Ramos (cell line): Measurements from ENCODE around the gene ZNF780B.
"Not testable (repeated sequence)": the region's sequence is repeated elsewhere in the genome, so short reads cannot be mapped to it uniquely, and the experiment has no call there.

Experiments used
- in situ Hi-C: fragments of 300-500 bp; cut with MboI; formaldehyde crosslinking; loops from one replicate; pipeline ENCODE4 v1.14.3; 2022; ENCODE audit warnings: low sequenced_read_pairs; ENCODE audit not compliant: unreplicated experiment

The ZNF780B gene

DNA sequence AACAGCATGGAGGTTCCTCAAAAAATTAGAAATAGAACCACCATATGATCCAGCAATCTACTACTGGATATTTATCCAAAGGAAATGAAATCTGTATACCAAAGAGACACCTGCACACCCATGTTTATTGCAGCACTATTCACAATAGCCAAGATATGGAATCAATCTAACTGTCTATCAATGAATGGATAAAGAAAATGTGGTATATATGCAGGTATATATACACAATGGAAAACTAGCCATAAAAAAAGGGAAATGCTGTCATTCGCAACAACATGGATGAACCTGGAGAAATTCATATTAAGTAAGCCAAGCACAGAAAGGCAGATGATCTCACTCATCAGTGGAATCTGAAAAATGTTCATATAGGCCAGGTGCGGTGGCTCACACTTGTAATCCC, 2.5 kb downstream of the ZNF780B start:
- in situ Hi-C loops, result no loop called here

DNA sequence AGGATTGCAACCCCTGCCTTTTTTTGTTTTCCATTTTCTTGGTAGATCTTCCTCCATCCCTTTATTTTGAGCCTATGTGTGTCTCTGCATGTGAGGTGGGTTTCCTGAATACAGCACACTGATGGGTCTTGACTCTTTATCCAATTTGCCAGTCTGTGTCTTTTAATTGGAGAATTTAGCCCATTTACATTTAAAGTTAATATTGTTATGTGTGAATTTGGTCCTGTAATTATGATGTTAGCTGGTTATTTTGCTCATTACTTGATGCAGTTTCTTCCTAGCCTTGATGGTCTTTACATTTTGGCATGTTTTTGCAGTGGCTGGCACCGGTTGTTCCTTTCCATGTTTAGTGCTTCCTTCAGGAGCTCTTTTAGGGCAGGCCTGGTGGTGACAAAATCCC, 14.3 kb downstream of the ZNF780B start:
- in situ Hi-C loops, result not testable (repeated sequence)

DNA sequence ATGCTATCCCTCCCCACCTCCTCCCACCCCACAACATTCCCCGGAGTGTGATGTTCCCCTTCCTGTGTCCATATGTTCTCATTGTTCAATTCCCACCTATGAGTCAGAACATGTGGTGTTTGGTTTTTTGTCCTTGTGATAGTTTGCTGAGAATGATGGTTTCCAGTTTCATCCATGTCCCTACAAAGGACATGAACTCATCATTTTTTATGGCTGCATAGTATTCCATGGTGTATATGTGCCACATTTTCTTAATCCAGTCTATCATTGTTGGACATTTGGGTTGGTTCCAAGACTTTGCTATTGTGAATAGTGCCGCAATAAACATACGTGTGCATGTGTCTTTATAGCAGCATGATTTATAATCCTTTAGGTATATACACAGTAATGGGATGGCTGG, 18.0 kb downstream of the ZNF780B start:
- in situ Hi-C loops, result not testable (repeated sequence)

DNA sequence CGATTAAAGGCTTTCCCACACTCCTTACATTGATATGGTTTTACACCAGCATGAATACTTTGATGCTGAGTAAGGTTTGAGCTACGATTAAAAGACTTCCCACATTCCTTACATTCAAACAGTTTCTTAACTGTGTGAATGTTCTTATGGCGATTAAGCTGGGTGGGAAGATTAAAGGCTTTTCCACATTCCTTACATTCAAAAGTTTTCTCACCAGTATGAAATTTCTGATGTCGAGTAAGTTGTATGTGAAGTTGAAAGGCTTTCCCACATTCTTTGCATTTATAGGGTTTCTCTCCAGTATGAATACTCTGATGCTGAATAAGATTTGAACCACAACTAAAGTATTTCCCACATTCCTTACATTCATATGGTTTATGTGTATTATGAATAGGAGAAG, 20.0 kb downstream of the ZNF780B start:
- in situ Hi-C loops, result no loop called here

DNA sequence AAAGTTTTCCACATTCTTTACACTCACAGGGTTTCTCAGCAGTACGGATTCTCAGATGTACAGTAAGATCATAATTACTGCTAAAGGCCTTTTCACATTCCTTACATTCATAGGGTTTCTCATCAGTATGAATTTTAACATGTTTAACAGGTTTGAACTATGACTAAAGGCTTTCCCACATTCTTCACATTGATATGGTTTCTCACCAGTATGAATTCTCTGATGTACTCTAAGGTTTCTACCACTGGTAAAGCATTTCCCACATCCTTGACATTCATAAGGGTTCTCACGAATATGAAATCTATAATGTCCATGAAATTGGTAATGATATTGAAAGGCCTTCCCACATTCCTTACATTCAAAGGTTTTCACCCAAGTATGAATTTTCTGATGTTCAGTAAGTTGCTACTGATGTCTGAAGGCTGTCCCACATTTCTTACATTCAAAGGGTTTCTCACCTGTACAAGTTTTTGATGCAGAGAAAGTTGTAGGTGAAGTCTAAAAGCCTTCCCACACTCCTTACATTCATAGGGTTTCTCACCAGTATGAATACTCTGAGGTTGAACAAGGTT, 22.0 kb downstream of the ZNF780B start:
- in situ Hi-C loops, result no loop called here

DNA sequence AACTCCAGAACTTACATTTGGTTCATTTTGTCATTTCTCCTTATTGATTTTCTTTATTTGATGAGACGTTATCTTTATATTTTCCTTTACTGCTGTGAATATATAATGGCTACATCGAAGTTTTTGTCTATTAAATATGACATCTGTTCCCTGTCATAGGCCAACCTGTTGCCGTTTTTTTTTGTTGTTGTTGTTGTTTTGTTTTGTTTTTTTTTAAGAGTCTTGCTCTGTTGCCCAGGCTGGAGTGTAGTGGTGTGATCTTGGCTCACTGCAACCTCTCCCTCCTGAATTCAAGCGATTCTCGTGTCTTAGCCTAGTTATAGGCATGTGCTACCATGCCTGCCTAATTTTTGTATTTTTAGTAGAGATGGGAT, 29.4 kb downstream of the ZNF780B start:
- in situ Hi-C loops, result no loop called here

DNA sequence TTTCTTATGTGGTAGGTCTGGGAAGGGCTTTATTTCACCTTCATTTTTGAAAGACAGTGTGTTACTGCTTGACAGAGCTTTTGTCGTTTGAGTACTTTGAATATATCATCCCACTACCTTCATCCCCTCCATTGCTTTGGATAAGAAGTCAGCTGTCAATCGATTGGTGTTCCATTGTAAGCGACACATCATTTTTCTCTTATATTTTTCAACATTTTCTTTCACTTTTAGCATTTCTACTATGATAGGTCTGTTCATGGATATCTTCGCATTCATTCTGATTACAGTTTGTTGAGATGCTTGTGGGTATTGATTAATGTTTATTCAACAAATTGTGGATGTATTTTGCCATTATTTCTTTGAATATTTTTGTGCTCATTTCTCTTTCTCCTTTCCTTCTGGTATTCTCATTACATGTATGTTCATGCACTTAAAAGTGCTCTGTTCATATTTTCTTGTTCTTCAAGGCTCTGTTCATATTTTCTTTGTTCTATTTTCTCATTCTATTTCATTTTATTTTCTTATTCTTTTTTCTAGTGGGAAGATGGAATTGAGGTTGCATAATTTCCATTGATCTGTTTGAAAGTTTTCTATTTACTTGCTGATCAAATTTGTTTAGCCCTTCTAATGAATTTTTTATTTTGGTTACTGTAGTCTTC, 30.0 kb downstream of the ZNF780B start:
- in situ Hi-C loops, result no loop called here

DNA sequence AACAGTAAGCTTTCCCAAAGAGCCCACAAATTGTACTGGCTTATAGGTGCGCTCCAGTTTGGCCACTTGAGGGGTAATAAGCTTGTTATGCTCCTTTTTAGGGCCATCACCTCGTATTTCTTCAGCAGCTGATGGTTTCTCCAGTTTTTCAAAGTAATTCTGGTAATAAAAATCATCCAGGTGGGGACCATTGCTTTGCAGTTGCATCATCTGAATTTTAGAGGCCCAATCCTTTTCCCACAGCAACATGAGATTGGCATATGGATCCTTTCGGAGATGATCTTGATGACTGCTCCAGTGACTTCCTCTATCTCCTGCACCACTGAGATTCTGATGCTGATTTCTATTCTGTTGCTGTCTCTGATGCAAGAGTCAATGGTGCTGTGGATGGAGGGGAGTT, 32.1 kb downstream of the ZNF780B start:
- in situ Hi-C loops, result no loop called here

DNA sequence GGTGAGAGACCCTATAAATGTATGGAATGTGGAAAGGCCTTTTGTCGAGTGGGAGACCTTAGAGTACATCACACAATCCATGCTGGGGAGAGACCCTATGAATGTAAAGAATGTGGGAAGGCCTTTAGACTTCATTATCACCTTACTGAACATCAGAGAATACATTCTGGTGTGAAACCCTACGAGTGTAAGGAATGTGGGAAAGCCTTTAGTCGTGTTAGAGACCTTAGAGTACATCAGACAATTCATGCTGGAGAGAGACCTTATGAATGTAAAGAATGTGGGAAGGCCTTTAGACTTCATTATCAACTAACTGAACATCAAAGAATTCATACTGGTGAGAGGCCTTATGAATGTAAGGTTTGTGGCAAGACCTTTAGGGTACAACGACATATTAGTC, 42.0 kb downstream of the ZNF780B start:
- in situ Hi-C loops, result no loop called here

DNA sequence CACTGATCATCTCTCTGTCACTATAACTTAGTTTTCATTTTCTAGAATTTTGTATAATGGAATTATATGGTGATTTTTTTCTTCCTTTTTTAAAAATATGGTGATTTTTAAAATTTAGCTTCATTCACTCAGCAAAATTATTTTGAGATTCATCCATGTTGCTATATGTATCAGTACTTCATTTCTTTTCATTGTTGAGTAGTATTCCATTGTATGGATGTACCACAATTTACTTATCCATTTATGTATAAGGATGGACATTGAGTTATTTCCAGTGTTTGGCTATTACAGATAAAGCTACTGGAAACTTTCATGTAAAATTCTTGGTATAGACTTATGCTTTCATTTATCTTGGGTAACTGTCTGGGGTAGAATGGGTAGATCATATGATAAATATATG, 46.4 kb downstream of the ZNF780B start:
- in situ Hi-C loops, result no loop called here

DNA sequence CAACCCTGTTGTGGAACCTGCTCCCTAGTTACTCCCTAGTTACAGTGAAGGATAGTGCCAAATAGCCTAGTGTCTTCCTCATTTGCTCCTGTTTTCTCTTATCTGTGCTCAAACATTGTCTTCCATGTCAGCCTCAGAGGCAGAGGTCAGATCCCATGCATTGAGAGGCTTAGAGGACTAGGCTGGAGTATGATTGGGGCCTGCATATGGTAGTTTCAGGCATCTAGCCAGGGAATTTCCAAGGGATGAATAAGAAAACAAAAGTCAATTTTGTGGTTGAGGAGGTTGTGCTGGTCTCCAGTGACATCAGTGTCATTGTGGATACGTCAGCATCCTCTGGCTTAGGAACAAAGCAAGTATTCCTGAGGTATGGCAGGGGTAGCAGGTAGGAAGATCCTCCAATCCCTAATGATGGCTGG, 49.7 kb downstream of the ZNF780B start:
- in situ Hi-C loops, result no loop called here

DNA sequence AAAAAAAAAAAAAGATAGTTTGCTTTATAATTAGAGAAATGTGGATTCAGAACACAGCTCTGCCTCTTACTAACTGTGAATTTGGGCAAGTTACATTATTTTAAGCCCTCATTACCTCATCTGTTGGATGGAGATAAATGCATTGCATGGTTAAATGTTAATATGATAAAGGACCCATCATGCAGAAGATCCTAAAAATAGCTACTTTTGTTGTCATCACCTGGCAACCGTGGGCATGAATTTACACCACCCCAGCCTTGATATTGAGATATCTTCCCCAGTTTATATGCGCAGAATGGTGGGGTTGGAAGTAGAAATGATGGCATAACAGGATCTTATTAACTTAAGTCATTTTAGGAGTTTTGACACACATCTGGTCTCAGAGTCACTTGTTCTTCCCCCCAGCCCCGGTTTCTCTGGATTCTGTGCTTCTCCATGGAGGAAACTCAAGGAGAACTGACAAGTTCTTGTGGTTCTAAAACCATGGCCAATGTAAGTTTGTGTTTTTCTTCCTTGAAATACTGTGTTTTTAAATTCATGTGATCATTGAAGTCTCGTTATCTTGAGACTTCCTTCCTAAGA, 50.2 kb downstream of the ZNF780B start:
- in situ Hi-C loops, result no loop called here

DNA sequence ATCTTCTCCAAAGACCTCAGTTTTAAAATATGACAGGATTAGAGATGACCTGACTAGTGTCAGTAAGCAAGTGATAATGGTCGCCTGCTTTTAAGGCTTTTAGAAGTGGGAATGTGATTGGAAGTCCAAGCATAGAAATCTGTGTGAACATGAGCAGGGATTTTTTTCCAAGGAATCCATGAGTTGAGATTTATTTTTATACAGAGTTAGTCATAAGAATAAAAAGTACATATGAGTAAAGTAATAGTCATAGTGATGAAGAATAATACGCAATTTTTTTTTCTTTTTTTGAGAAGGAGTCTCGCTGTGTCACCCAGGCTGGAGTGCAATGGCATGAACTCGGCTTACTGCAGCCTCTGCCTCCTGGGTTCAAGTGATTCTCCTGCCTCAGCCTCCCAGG, 57.5 kb downstream of the ZNF780B start:
- in situ Hi-C loops, result no loop called here

DNA sequence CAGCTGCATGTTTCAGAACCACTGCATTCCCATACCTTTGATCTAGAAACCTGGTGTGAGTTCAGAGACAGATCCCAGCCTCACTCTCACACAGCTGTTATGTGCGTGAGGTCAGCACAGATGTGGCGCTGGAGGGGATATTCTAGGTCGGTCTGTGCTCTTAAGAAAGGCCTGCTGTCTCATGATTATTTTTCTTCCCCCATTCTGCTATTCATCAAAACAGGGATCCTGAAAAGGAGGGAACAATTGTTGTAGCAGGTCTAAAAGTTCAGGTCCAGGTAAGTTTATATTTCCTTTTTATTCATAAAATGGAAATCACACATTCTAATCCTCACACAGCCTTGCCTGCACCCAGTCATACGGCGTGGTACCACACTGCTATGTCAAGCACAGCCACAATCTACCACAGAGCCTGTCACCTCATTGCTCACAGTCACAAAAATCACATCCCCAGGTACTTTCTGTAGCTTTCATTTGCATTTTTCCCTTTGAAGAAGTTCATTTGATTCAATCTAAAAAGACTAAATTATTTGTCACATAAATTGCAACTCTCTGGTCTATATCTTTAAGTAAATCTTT, 58.3 kb downstream of the ZNF780B start:
- in situ Hi-C loops, result no loop called here

DNA sequence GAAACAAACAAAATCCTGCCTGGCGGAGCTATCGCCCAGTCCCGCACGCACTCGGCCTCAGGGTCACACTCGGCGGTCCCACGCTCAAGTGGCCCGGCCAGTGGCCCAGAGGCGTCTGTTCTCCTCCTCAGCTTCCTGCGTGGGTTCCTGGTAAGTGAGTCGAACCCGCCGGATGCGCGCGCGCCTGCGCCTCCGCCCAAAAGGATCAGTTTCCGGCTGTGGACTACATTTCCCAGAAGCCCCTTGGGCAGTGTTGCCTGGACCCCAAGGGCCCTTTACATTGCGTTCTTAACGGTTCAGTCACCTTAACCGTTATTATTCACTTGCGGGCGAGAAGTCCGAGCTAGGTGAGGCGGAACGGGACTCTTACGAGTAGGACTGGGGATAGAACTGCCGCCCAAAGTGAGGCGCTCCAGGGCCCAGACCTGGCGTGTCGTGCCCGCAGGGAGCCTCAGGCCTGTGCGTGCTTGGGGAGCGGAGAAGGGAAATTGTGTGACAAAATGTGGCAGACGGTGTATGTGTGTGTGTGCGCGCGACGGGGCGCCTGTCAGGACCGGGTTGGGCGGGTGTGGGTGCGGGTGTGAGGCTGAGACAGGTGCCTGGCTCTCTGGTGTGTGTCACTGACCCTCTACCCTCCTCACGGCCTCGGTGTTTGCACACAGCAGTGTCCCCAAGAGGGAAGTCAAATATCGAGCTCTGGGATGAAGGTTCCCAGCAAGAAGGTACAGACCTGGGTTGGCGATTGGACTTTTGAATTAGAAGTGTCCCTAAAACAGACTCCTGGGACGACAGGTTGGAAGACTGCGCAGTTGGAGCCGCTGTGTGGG, 59.0 kb downstream of the ZNF780B start, which contains the start of gene ZNF546:
ZNF546 (plus strand) TSS at position 250 of the 827 bp plus-strand sequence. CDS start 1,267 bp downstream, outside the sequence.
- in situ Hi-C loops, result no loop called here

DNA sequence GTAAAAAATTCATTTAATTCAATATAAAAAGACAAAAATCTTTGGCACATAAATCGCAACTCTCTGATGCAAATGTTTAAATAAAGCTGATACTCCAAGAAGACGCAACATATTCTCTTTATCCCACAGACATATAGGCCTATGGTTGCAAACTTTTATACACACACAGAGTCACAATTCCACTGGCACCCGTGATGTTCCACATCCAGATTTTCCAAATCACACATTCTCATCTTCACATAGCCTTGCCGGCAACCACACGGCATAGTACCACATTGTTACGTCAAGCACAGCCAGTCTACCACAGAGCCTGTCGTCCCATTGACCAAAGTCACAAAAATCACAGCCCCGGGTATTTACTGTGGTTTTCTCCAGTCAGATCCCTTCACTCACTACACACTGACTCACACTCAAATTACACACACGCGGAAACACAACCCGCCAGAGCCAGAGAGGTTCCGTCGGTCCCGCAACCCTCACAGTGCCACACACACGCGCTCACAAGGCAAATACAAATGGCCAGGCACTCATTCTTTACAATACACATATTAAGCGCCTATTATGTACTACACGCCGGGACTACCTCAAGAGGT, 59.7 kb downstream of the ZNF780B start:
- in situ Hi-C loops, result no loop called here

DNA sequence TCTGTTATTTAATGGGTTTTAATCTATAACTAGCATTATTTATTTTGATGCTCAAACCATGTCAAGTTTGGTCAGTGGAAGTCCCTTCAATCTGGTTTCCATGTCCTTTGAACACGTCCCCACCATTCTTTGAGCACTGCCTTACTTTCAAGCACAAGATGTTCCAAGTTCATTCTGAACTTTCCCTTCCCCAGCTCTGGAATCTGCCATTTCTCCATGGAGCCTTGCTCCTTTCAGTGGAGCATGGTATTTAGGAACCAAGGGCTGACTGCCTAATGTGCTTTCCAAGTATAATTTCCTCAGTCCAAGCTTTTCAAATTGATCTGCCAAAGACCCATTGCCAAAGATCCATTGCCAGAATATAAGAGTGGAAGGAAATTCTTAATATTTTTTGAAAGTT, 60.2 kb downstream of the ZNF780B start:
- in situ Hi-C loops, result no loop called here

DNA sequence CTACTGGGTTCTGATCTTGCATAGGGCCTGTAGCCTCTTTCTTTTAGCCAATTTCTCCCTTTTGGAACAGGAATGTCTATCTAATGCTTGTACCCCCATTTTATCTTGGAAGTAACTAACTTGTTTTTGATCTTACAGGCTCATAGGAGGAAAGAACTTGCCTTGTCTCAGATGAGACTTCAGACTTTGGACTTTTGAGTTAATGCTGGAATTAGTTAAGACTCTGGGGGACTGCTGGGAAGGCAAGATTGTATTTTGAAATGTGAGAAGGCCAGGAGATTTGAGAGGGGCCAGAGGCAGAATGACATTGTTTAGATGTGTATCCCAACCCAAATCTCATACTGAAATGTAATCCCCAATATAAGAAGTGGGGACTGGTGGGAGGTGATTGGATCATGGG, 61.7 kb downstream of the ZNF780B start:
- in situ Hi-C loops, result no loop called here

DNA sequence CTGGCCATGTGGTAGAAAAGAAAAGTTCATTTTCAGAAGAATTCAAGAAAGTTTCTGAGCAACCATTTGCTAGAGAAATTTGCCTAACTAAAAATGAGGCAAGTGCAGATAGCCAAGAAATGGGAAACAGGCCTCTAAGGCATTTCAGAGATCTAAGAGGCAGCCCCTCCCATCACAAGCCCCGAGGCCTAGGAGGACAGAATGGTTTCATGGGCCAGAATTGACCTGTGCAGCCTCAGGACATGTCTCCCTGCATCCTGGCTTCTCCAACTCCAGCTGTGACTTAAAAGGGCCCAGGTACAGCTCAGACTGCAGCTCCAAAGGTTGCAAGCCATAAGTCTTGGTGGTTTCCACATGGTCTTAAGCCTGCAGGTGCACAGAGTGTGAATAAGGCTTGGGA, 62.4 kb downstream of the ZNF780B start:
- in situ Hi-C loops, result no loop called here

DNA sequence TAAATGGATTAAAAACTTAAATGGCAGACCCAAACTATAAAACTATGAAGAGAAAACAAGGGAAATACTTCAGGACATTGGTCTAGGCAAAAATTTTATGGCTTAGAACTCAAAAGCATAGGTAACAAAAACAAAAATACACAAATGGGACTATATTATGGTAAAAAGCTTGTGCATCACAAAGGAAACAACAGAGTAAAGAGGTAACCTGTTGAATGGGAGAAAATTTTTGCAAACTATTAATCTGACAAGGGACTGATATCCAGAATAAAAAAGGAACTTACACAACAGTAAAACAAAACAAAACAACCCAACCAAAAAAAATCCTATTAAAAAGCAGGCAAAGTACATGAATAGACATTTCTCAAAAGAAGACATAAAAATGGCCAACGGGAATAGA, 68.4 kb downstream of the ZNF780B start:
- in situ Hi-C loops, result no loop called here
